ENCODE data around the gene IL20. TPM values are rescaled to one million over a fixed set of nuclear protein-coding genes. Genes with fewer than 3 reads are reported as not detected.
"Not testable (repeated sequence)": the region's sequence is repeated elsewhere in the genome, so short reads cannot be mapped to it uniquely, and the experiment has no call there.

The IL20 gene
- total RNA-seq, 1 donor from 2014 or later = 0.59 TPM

DNA sequence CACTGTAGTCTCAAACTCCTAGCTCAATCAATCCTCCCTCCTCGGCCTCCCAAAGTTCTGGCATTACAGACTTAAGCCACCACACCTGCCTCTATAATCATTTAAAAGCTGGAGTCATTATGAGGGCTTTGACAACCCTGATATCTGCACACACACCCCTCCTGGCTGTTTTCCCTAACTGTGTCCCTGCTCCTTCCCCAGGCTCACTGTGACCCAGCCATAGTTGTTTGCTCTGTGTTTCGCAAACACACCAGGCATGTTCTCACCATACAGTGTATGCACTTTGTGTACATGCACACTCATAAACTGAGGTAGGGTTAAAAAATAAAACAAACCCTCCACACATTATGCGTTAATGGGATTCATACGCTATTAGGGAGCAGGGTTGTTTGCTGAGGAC is 21.8 kb upstream of the IL20 start:
- DNase-seq = no peak

DNA sequence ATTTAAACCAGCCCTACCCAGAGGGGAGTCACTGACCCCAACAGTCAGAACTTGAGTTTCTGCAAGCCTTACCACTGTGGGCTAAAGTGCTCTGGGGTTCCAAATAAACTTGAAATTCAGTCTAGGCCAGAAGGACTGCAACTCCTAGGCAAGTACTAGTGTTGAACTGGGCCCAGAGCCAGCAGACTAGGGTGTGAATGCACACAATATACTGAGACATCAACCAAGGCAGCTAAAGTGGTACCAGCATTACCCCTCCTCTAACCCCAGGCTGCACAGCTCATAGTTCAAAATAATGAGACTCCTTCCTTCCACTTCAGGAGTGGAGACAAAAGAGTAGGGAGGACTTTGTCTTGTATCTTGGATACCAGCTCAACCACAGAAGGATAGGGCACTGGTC is 18.9 kb upstream of the IL20 start:
- no peak for DNase-seq

DNA sequence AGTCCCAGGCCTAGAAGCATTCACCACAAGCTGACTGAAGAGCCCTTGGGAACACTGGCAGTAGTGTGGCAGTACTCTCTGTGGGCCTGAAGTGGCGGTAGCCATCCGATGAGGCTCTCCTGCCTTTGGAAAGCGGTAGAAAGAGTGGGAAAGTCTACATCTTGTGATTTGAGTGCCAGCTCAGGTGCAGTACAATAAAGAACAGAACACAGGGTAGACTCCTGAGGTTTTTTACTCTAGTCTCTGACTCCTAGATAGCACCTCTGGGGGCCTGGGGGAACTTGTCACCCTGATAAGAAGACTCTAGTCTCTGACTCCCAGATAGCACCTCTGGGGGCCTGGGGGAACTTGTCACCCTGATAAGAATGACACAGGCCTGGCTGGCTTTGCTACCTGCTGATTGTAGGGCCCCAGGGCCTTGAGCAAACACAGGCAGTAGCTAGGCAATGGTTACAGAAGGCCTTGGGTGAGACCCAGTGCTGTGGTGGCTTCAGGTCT is 18.0 kb upstream of the IL20 start:
- DNase-seq = no peak

DNA sequence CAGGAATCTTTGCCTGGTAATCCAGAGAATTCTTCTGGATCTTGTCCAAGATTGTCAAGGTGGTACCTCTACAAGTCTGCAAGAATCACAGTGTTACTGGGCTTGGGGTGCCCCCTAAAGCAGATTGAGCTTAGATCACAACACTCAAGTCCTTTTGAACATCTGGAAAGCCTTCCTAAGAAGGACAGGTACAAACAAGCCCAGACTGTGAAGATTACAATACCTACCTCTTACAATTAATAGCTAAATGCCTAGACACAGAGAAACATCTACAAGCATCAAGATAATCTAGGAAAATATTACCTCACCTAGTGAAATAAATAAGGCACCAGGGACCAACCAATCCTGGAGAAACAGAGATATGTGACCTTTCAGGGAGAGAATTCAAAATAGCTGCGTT is 17.5 kb upstream of the IL20 start:
- no peak for DNase-seq

DNA sequence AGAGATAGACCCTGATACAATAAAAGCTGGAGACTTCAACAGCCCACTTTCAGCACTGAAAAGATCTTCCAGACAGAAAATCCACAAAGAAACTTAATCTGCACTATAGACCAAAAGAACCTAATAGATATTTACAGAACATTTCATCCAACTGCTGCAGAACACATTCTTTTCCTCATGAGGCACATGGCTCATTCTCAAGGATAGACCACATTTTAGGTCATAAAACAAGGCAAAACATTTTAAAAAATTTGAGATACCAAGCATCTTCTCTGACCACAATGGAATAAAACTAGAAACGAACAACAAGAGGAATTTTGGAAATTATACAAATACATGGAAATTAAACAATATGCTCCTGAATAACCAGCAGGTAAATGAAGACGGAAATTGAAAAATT is 15.0 kb upstream of the IL20 start:
- DNase-seq = no peak

DNA sequence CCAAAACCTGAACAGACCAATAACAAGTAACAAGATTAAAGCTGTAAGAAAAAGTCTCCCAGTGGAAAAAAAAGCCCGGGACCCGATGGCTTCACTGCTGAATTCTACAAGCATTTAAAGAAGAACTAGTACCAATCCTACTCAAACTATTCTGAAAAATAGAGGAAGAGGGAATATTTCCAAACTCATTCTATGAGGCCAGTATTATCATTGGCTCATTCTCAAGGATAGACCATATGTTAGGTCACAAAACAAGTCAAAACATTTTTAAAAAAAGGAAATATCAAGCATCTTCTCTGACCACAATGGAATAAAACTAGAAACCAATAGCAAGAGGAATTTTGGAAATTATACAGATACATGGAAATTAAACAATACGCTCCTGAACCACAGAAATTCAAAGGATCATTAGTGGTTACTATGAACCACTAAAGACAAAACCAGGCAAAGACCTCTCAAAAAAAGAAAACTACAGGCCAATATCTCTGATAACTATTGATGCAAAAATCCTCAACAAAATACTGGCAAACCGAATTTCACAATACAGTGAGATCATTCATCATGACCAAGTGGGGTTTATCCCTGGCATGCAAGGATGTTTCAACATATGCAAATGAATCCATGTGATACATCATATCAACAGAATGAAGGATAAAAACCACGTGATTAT is 13.9 kb upstream of the IL20 start:
- DNase-seq = no peak

DNA sequence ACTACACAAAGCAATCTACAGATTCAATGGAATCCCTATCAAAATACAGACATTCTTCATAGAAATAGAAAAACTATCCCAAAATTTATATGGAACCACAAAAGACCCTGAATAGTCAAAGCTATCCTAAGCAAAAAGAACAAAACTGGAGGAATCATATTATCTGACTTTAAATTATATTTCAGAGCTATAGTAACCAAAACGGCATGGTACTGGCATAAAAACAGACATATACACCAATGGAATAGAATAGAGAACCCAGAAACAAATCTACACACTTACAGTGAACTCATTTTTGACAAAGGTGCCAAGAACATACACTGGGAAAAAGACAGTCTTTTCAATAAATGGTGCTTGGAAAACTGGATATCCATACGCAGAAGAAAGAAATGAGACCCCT is 12.8 kb upstream of the IL20 start:
- DNase-seq = not testable (repeated sequence)

DNA sequence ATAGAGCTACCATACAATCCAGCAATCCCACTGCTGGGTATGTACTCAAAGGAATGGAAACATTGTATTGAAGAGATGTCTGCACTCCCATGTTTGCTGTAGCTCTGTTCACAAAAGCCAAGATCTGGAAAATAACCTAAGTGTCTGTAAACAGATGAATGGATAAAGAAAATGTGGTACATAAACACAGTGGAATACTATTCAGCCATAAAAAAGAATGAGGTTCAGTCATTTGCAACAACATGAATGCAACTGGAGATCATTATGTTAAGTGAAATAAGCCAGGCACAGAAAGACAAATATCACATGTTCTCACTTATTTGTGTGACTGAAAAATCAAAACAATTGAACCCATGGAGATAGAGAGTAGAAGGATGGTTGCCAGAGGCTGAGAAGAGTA is 11.7 kb upstream of the IL20 start:
- not testable (repeated sequence) for DNase-seq

DNA sequence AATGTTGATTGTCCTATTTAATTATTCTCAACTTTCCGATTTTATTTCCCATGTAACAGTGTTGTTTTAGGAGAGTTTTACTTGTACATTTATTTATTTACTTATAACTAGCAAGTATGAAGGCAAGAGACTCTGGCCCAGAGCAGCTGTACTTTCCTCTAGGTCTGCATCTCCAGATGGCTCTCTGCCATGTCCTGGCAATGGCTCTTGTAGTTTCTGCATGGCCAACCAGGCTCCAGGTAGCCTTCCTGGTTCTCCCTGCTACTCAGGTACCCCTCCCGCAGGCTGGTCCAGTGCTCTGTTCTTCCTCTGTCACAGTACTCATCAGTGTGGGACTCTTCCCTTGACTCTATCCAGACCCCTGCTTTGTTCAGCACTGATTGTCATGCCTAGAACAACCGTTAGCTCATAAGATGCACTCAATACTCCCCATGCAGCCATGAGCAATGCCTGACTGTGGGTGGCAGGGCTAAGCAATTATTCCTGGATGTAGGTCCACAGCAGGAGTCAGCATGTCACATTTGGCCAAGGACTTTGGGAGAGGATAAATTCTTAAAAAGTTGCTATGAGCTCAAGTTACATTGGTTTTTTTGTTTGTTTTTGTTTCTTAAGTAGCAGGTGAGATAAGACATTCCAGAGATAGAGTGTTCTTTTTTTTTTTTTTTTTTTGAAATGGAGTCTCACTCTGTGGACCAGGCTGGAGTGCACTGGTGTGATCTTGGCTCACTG is 10.9 kb upstream of the IL20 start:
- DNase-seq = no peak

DNA sequence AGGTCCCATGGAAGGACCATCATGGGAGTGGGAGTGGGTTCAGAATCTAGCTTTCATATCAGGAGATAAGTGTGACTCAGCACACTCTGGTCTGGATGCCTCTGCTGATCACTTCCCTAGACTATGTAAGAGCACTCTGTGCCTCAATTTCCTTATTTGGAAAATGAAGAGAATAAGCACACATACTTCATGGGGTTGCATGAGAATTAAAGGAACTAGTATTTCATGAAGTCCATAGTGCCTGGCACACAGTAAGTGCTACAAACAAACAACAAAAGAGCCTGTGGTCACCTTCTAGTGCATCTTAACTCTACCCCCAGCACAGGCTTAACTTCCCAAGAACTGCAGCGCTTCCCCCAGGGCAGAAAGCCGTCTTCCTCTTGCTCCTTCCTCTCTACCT is 9.6 kb upstream of the IL20 start:
- no peak for DNase-seq

DNA sequence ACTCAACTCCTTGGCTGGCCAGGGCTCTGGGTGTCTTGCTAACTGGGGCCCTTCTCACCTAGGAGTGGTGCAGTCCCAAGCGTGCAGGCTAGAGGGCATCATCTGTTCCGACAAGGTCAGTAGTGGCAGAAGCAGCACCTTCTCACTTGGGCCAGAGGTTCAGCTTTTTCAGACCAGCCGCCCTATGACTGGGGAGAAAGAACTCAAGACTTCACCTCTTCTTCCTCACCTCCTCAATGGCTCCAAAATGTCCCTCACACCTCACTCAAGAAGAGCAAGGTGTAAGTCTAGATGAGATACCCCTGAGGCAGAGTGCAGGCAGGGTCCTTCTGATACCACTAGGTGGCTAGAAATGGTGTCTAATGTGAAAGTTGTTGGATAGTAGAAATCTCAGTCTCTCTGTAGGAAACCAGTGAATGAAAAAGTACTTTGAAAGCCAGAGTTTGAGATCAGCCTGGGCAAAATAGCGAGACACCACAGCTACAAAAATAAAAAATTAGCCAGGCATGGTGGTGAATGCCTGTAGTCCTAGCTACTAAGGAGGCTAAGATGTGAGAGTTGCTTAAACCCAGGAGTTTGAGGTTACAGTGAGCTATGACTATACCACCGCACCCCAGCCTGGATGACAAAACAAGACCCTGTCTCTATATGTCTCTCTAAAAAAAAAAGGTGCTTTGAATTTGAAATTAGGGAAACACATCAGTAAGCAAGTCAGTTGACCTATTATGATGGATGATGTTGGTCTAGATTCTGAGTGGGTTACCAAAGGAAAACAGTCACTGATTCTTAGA is 8.6 kb upstream of the IL20 start:
- no peak for DNase-seq

DNA sequence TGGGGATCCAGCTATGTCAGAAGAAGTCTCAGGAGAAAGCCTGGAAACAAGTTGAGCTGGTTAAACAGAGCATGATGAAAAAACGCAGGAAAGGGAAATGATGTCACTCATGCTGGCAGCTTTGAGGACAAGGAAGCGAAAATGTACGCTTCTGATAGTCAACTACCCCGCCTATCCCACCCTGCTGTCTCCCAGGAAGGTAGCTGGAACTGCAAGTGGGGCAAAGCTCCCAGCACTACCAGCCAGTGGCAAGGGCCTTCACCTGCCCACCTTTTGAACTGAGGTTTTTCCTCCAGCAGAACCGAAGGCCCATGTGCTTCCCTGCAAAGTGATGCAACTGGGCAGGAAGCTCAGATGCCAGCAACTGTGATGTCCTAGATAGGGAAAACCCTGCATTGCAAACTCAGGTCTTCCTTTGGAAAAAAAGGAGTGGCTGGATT is 6.3 kb upstream of the IL20 start:
- no peak for DNase-seq

DNA sequence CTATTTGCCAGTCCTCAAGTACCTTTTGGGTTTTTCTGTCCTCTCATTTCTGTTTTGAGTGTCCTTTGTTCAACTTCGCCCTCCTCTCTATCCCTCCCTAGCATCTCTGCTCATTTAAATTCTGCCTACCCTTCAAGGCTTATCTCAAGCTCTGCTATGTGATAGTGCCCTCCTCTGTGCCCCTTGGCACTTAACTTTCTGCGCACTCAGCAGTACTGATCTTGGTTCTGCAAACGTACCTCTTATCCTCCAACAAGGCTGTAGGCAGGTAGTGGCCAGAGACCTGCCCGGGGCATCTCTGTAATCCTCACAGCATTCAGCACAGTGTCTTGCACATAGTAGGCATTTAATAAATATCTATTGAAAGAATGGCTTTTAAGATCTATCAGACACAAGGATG is 5.3 kb upstream of the IL20 start:
- no peak for DNase-seq

DNA sequence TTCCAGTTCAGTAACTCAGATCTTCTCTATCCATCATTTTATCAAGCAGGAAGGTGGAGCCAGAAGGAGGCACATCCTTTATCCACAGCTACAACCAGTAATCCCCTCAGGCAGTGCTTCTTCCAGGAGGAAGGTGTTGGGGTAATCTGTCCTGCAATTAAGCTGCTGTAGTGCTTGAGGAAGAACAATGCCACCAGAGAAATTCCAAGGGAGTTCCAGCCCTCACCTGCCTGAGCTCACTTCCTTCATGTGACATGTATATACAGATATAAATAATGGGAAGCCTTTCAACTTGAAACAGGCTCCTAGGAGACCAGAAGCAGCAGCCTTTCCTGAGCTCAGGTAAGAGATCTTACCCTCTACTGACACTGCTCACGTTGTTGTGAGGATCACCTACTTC is 2.2 kb upstream of the IL20 start:
- DNase-seq = no peak

DNA sequence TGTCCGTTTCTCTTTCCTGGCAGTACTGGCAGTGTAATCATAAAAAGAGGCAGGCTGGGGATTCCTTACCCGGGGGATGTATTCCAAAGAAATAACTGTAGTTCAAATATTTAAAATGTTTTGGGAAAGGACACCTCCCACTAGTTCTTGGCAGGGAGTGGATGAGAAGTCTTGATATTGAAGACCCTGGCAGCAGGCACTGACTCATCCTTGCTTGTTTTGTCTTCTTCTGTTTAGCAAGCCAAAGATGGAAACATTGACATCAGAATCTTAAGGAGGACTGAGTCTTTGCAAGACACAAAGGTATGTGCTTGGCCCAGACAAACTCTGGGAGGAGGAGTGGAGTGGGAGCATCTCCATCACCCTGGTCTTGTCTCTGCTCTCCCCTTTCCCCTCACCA is 639 bp downstream of the IL20 start:
- DNase-seq = no peak

DNA sequence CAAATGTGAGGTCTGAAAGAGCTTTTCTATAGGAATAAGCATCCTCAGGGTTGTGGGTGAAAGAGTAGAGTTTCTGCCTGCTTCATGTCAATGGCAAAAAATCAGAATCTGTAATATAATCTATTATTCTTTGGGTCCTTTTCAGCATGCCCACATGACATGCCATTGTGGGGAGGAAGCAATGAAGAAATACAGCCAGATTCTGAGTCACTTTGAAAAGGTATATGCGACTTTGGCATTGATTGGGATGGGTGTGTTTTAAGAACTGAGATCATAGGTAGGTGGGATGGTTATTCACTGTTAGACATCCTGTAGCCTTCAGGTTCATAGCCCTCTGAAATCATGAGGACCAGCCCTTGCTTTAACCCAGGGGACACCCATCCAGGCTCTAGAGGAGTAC is 1.8 kb downstream of the IL20 start:
- DNase-seq = no peak

DNA sequence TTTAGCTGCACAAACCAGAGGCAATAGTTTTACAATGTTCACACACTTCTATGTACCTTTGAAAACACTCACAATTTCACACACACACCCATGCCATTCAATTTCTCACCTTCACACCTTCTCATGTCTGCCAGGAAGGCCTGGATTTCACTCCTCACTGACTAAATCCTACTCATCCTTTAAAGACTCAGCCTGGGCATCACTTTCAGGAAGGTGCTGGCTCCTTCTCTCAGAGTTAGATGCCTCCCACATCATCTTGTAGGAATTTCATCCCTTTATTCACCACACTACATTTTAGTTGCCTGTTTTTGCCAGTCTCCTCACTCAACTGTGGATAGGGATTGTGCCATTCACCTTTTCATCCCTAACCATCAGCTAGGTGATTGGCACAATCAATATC is 2.3 kb downstream of the IL20 start:
- DNase-seq = no peak

DNA sequence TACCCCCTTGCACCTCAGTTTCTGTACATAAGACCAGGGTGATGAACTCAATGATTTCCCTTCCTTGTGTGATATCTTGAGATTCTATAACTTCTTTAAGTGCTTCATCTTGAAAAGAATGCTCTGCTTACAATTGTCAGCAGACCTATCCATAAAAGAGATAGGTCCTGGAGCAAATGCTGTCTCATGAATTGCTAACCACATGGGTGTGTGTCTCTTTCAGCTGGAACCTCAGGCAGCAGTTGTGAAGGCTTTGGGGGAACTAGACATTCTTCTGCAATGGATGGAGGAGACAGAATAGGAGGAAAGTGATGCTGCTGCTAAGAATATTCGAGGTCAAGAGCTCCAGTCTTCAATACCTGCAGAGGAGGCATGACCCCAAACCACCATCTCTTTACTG is 2.8 kb downstream of the IL20 start:
- DNase-seq = no peak

DNA sequence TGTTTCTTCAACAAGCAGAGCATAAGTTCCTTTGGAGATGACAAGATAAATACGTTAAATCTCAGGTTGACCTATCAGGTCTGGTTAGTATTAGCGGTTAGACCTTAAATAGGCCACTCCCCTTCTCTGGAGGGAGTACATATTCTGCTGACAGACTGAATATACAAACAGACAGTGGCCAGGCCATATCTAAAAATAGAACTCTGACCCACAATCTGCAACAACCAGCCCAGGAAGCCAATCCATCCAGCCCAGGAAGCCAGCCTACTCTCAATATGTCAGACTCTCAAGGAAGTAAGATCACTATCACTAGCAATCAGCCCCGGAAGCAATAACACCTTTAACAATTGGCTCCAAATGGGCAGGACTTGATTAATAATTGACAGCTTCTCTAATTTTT is 6.7 kb downstream of the IL20 start:
- DNase-seq = no peak

DNA sequence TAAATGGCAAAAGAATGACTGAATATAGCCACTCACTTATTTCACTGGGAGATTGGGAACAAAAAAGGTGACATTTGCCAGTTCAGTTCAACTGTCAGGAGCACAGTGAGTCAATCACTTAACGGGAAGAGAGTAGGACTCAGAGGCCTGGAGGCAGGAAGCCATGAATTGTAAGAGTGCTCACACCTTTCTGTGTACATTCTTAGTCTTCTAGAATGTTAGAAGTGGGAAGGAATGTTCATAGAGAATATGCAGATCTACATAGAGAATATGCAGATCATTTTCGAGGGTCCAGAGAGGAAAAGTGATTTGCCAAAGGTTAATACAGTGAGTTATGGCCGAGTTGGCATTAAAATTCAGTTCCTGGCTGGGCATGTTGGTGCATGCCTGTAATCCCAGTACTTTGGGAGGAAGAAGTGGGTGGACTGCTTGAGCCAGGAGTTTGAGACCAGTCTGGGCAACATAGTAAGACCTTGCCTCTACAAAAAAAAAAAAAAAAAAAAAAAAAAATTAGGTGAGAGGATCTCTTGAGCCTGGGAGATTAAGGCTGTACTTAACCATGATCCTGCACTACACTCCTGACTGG is 8.3 kb downstream of the IL20 start:
- no peak for DNase-seq

DNA sequence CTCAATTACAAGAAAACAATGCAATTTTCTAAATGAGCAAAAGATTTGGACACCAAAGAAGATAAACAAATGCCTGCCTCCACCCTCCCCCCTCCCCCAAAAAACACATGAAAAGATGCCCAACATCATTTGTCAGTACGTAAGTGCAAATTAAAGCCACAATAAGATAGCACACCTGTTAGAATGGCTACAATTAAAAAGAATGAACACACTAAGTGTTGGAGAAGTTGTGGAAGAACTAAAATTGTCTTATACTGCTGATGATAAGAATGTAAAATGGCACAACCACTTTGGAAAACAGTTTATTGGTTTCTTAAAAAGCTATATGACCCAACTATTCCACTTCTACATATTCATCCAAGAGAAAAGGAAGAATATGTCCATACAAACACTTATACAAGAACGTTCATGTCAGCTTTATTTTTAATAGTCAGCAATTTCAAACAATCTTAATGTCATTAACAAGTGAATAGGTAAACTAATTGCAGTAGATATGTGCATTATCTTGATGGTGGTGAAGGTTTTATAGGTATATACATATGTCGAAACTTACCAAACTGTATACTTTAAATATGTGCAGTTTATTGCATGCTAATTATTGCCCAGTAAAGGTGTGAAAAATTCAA is 10.4 kb downstream of the IL20 start:
- DNase-seq = no peak

DNA sequence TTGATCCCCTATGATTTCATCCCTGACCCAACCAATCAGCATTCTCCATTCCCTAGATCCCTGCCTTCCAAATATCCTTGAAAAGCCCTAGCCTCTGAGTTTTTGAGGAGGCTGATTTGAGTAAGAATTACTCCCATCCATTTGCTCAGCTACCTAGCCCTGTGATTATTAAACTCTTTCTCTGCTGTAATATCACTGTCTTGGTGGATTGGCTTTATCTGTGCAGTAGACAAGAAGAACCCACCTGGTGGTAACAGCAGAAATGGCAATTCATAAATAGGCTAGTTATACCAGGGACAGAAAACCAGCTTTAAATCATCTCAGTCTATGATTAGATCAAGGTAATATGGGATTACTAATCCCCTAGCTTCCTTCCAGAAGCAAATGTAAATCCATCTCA is 13.0 kb downstream of the IL20 start:
- DNase-seq = no peak
